Liver (tissue), 9 donors: ENCODE results near the gene PSMB2. TPM values are rescaled to one million over a fixed set of nuclear protein-coding genes. Genes with fewer than 3 reads are reported as not detected.

Experiments
- DNase-seq: peaks from one replicate; pipeline ENCODE4 v3.0.0-alpha.2; 2017; ENCODE audit warnings: low spot score
- H3K27ac ChIP-seq, 2 donors: one replicate each; pipeline ENCODE4 v1.7.0; 2013; ENCODE audit warnings: inconsistent platforms in 2 of 2, low read length in 2 of 2, control low read depth in 1 of 2, low read depth in 1 of 2, mild to moderate bottlenecking in 1 of 2
- H3K27me3 ChIP-seq, 4 donors: one replicate each; pipeline versions ENCODE4 v1.6.1 to v1.7.0; 2013; ENCODE audit warnings: low read length in 3 of 4, inconsistent platforms in 1 of 4, mild to moderate bottlenecking in 1 of 4, moderate library complexity in 1 of 4; ENCODE audit not compliant: control insufficient read depth in 4 of 4, insufficient read depth in 4 of 4
- H3K36me3 ChIP-seq, 4 donors: one replicate each; pipeline versions ENCODE4 v1.6.1 to v1.7.0; 2013; ENCODE audit warnings: low read length in 3 of 4, mild to moderate bottlenecking in 3 of 4, low read depth in 1 of 4, moderate library complexity in 1 of 4; ENCODE audit not compliant: control insufficient read depth in 4 of 4, insufficient read depth in 3 of 4
- H3K4me1 ChIP-seq, 4 donors: one replicate each; pipeline versions ENCODE4 v1.6.1 to v1.7.0; 2013; ENCODE audit warnings: low read length in 3 of 4, mild to moderate bottlenecking in 3 of 4, moderate library complexity in 1 of 4; ENCODE audit not compliant: control insufficient read depth in 4 of 4, insufficient read depth in 4 of 4
- H3K4me3 ChIP-seq, 3 donors: one replicate each; pipeline versions ENCODE4 v1.6.1 to v1.7.0; 2013; ENCODE audit warnings: low read length in 3 of 3, control low read depth in 1 of 3, low read depth in 1 of 3, mild to moderate bottlenecking in 1 of 3
- H3K9ac ChIP-seq, 2 donors: one replicate each; pipeline ENCODE4 v1.7.0; 2013; ENCODE audit warnings: low read length in 2 of 2, mild to moderate bottlenecking in 2 of 2, moderate library complexity in 2 of 2, control low read depth in 1 of 2, low read depth in 1 of 2
- H3K9me3 ChIP-seq, 4 donors: one replicate each; pipeline versions ENCODE4 v1.6.1 to v1.7.0; 2013; ENCODE audit warnings: low read length in 3 of 4; ENCODE audit not compliant: control insufficient read depth in 4 of 4
- CTCF ChIP-seq: fragments of 150-350 bp; IDR thresholded peaks from 2 replicates; pipeline ENCODE4 v1.5.1; 2017; ENCODE audit warnings: improper control_type of control experiment, low read depth, low read length; ENCODE audit not compliant: missing input control
- EGR1 ChIP-seq, 2 donors: IDR thresholded peaks; 2 replicates each; pipeline ENCODE4 v1.6.1; 2016 to 2018; ENCODE audit warnings: antibody characterized with exemption in 2 of 2, low read depth in 2 of 2
- FOXA1 ChIP-seq: IDR thresholded peaks from 2 replicates; pipeline ENCODE4 v1.6.1; 2016; ENCODE audit warnings: antibody characterized with exemption
- FOXA2 ChIP-seq: IDR thresholded peaks from 2 replicates; pipeline ENCODE4 v1.6.1; 2016; ENCODE audit warnings: antibody characterized with exemption
- GABPA ChIP-seq, 2 donors: IDR thresholded peaks in 1 of 2; conservative IDR thresholded peaks in 1 of 2; 2 replicates each; pipeline ENCODE4 v1.6.1; 2016; ENCODE audit warnings: antibody characterized with exemption in 2 of 2, mild to moderate bottlenecking in 1 of 2, moderate library complexity in 1 of 2
- HNF4A ChIP-seq, 2 donors: conservative IDR thresholded peaks; 2 replicates each; pipeline ENCODE4 v1.6.1; 2016; ENCODE audit warnings: antibody characterized with exemption in 2 of 2, mild to moderate bottlenecking in 2 of 2
- HNF4G ChIP-seq: IDR thresholded peaks from 2 replicates; pipeline ENCODE4 v1.6.1; 2016; ENCODE audit warnings: antibody characterized with exemption
- JUND ChIP-seq, 2 donors: IDR thresholded peaks; 2 replicates each; pipeline ENCODE4 v1.6.1; 2016; ENCODE audit warnings: antibody characterized with exemption in 2 of 2
- NR2F2 ChIP-seq: IDR thresholded peaks from 2 replicates; pipeline ENCODE4 v1.6.1; 2016; ENCODE audit warnings: antibody characterized with exemption
- RAD21 ChIP-seq, 2 donors: IDR thresholded peaks; 2 replicates each; pipeline ENCODE4 v1.6.1; 2016; ENCODE audit warnings: antibody characterized with exemption in 2 of 2, mild to moderate bottlenecking in 2 of 2
- REST ChIP-seq: IDR thresholded peaks from 2 replicates; pipeline ENCODE4 v1.6.1; 2016; ENCODE audit warnings: antibody characterized with exemption, mild to moderate bottlenecking
- RXRA ChIP-seq, 2 donors: IDR thresholded peaks; 2 replicates each; pipeline ENCODE4 v1.6.1; 2017 to 2018; ENCODE audit warnings: antibody characterized with exemption in 2 of 2, mild to moderate bottlenecking in 1 of 2
- SP1 ChIP-seq: IDR thresholded peaks from 2 replicates; pipeline ENCODE4 v1.6.1; 2018; ENCODE audit warnings: antibody characterized with exemption, mild to moderate bottlenecking
- TAF1 ChIP-seq: conservative IDR thresholded peaks from 2 replicates; pipeline ENCODE4 v1.6.1; 2016; ENCODE audit warnings: antibody characterized with exemption, mild to moderate bottlenecking
- YY1 ChIP-seq: IDR thresholded peaks from 2 replicates; pipeline ENCODE4 v1.6.1; 2016; ENCODE audit warnings: antibody characterized with exemption, mild to moderate bottlenecking
- ZBTB33 ChIP-seq: IDR thresholded peaks from 2 replicates; pipeline ENCODE4 v1.6.1; 2016; ENCODE audit warnings: antibody characterized with exemption
- WGBS: extraction: QIAGEN DNeasy Blood & Tissue Kit; methylation state at CpG from one replicate; pipeline ENCODE4 v1.1.7; 2013; 5-methylcytosine and 5-hydroxymethylcytosine counted together
- polyA plus RNA-seq, 2 donors: library from polyadenylated mRNA; stranded (reverse) in 1 of 2; unstranded in 1 of 2; fragments of 200-250 nt in 1 of 2; fragments of >200 nt in 1 of 2; fragmentation: Nextera tagmentation in 1 of 2; extraction: Ambion mirVana in 1 of 2; gene quantifications; one replicate each; pipeline versions ENCODE4 v1.2.1 to v1.2.3, GENCODE V29; 2013 to 2015
- total RNA-seq, 2 donors: library from RNA; depleted of rRNA; stranded (reverse); fragments of >200 nt; gene quantifications; one replicate each; pipeline ENCODE4 v1.2.3, GENCODE V29; 2014
- donor health status: healthy.
- donor health status: healthy.
- donor health status: healthy.
- donor health status: healthy.
- donor health status: healthy.

The PSMB2 gene
- total and polyA plus RNA-seq, 4 donors, result 19.1 to 76.6 (median 40.8) TPM

GRCh38 chr1:35576061-35576765 is 65.1 kb downstream of the PSMB2 start:
- peaks cover 4 to 19% (median 14%) of the 10 kb centered on the region in 4 donors for H3K4me1 ChIP-seq
- peak overlapping the region in 1 of 3 donors; percentile 40 for H3K4me3 ChIP-seq
- no peak for DNase-seq
- no peaks in the 10 kb centered on the region for H3K36me3 ChIP-seq
- no peak overlapping the region for H3K9ac ChIP-seq
- no peaks in the 10 kb centered on the region for H3K9me3 ChIP-seq
- TF ChIP-seq NR2F2, result no peak
- H3K27ac ChIP-seq, result no peak overlapping the region
- peaks cover 0 to 6% (median 3%) of the 10 kb centered on the region in 4 donors for H3K27me3 ChIP-seq
- 56% methylated on average over 10 of the region's 10 CpGs for WGBS

GRCh38 chr1:35575416-35575958 is 65.8 kb downstream of the PSMB2 start:
- no peak for DNase-seq
- 92% methylated on average over 5 of the region's 5 CpGs for WGBS
- no peak overlapping the region for H3K9ac ChIP-seq
- H3K4me3 ChIP-seq, result no peak overlapping the region
- H3K27me3 ChIP-seq, result peaks cover 0 to 6% (median 3%) of the 10 kb centered on the region in 4 donors
- TF ChIP-seq FOXA1, result no peak
- TF ChIP-seq REST, result no peak
- no peak for TF ChIP-seq SP1
- TF ChIP-seq YY1, result no peak
- no peak for TF ChIP-seq NR2F2
- no peak for TF ChIP-seq GABPA (IDR thresholded peaks at IDR 0.05 in 1 of 2, conservative IDR thresholded peaks at IDR 0.05 in 1 of 2)
- TF ChIP-seq RXRA (IDR thresholded peaks at IDR 0.05), result no peak
- no peak for TF ChIP-seq ZBTB33
- TF ChIP-seq JUND (IDR thresholded peaks at IDR 0.05), result no peak
- TF ChIP-seq TAF1, result no peak
- TF ChIP-seq HNF4A (conservative IDR thresholded peaks at IDR 0.05), result no peak
- no peak for TF ChIP-seq RAD21 (IDR thresholded peaks at IDR 0.05)
- no peak for TF ChIP-seq HNF4G
- no peak for TF ChIP-seq FOXA2
- no peak for TF ChIP-seq EGR1 (IDR thresholded peaks at IDR 0.05; ENCODE audit: low read depth in 2 of 2)
- TF ChIP-seq CTCF, result no peak
- no peak overlapping the region for H3K27ac ChIP-seq
- no peaks in the 10 kb centered on the region for H3K36me3 ChIP-seq
- no peaks in the 10 kb centered on the region for H3K9me3 ChIP-seq
- peaks cover 4 to 19% (median 14%) of the 10 kb centered on the region in 4 donors for H3K4me1 ChIP-seq
